GM10847 (cell line): ENCODE data around the gene AGMAT.

Experiments used
- POLR2A ChIP-seq: IDR thresholded peaks from 2 replicates; pipeline ENCODE4 v1.6.1; 2011; ENCODE audit not compliant: insufficient read length; ENCODE audit errors: extremely low read depth

Gene AGMAT

GRCh38 chr1:15523104-15524020 is 61.5 kb downstream of the AGMAT start:
- no peak for TF ChIP-seq POLR2A

- TF ChIP-seq POLR2A, result no peak
These were observed 62.3 kb downstream of the AGMAT start for GRCh38 chr1:15522551-15522950.
